HG03521 (cell line): ENCODE data around the gene KRT3.

Experiments
- ATAC-seq: cut with Tn5 transposase; IDR thresholded peaks from one replicate; pipeline ENCODE4 v1.9.1; 2021; ENCODE audit warnings: mild to moderate bottlenecking, moderate library complexity; ENCODE audit not compliant: unreplicated experiment

KRT3 gene

DNA sequence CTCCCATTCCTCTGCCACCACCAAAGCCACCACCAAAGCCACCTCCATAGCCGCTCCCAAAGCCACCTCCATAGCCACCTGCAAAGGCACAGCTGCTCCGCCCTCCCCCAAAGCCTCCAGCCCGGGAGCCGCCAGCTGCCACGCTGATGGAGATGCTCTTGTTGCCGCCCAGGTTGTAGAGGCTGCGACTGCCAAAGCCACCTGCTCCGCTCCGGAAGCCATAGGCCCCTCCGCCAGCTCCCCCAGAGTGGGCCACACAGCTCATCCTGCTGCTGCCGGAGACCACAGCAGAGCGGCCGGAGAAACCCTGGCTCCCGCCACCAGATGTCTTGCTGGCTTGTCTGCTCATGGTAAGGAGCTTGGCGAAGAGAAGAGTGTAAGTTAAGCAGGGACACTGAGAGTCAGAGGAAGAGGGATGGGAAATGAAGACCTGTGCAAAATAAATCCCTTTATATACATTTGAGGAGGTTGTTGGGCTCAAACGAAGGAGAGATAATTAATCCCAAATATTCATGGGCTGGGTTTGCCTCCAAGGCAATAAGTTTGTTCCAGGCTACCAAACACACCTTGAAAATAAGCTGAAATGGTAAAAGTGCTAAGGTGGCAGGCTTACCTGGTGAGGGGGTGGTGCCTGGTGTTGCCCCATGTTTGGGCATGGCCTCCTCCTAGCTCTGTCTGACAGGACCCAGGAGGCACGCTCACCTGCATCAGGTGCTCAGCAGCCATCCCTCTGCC, at the start of gene KRT3:
Gene KRT3 (minus strand): TSS at position 424 of the 735 bp plus-strand sequence. CDS start 75 bp downstream, at position 349.
- ATAC-seq: no peak

GRCh38 chr12:52844386-52844785, 48.5 kb upstream of the KRT3 start:
- no peak for ATAC-seq

DNA sequence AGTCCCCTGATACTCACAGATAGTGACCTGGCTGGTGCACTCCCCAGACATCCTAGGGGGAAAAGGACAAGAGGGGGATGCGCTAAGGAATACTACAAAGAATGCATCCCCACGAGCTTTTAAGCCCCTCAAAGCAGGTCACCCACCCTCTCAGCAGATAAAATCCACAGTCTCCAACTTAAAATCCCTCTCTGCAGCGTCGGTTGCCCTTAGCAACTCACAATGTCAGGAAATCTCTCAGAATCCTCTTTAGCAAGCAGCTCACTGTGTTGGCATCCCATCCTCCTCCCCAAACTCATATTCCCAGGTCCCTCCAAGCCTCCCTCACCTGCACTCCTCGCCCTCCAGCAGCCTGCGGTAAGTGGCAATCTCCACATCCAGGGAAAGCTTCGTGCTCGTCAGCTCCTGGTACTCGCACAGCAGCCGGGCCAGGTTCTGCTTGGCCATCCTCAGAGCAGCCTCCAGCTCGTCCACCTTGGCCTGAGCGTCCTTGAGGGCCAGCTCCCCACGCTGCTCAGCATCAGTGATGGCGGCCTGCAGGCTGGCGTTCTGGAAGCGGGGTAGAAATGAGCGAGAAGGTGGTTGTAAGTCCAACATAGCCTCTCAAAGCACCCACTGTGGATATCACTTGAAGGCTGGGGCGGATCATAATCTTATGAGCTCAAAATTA, 43.7 kb upstream of the KRT3 start:
- ATAC-seq: no peak

GRCh38 chr12:52838609-52839435, 42.9 kb upstream of the KRT3 start:
- ATAC-seq: no peak

- no peak for ATAC-seq
Observed at GRCh38 chr12:52837781-52838608, 42.1 kb upstream of the KRT3 start.

DNA sequence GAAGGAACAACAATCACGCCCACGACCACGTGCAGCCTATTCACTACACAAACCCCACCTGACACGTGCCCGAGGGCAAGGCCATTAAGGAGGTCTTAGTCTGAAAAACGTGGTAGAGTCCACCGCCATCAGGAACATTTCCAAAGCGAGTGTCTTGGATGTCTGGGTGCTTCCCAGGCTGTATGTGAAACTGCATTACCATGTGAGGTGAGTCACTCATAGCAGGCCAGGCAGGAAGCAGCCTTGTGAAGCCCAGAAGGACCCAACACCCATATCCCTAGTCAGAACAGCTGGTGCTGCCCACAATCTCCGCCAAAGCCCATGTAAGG, 41.5 kb upstream of the KRT3 start:
- no peak for ATAC-seq

GRCh38 chr12:52836491-52837412, 40.8 kb upstream of the KRT3 start:
- no peak for ATAC-seq

DNA sequence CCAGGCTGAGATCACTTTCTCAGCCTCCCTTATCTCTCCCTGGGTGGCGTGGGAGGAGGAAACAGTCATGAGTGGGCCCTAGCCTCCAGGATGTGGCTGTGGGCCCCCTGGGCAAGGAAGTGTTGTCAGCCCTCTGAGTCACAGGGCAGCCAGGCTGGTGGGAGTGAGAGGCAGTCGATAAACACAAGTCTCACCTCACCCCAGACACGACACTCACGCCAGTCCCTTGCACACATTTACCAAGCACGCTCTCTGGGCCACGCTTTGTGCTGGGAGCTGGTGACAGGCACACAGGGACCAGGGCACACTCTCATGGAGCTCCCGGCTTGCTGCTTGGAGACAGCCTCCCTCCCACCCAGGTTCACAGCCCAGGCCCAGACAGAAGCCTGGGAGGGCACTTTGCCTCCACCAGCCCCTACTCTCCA, 40.1 kb upstream of the KRT3 start:
- no peak for ATAC-seq

DNA sequence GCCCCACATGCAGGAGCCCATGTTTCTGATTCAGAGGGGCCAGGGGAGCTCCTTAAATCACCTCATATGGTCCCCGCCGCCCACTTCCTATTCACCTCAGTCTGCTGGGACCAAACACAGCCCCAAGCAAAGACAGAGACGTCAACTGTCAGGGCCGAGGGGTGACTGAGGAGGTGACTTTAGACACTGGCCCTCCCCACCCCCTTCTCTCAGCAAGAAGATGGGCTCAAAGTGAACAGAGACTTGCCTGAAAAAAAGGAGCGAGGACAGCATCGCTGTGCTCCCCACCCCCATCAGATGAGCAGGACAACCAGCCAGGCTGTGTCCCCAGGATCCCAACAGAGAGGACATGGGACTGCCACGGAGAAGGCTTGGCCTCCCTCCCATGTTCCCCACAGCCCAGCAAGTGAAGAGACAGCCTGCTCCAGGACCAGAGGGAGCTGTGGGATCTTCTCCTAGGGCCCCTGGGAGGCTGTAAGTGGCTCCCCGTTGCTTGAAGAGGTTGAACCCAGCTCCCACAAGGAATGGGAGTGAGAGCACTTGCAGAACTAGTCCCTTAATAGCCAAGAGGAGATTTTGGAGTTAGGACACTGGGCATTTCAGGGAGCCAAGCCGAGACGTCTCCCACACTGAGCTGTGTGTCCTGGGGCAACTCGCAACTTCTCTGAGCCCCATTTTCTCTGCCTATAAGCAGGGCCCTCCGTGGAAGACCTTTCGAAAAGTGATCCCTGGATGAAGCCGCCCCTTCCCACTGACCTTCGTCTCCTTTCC, 39.5 kb upstream of the KRT3 start:
- no peak for ATAC-seq

DNA sequence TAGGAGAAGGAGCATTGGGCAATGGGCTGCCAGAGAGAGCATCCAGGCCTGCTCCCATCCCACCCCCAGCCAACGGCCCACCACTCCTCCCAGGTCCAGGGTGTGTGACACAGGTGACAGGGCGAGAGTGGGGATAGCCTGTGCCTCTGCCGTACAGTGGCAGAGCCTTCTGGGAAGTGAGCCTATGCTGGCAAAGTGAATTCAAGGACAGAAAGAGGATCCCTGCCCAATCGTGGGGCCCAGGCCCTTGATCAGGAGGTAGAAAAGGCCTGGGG, 38.7 kb upstream of the KRT3 start:
- no peak for ATAC-seq

GRCh38 chr12:52833922-52834726, 38.2 kb upstream of the KRT3 start, which contains the start of gene KRT79:
TSS of gene KRT79 (minus strand) at chr12:52834311. CDS start at chr12:52834260, 51 bp downstream.
- ATAC-seq: no peak

DNA sequence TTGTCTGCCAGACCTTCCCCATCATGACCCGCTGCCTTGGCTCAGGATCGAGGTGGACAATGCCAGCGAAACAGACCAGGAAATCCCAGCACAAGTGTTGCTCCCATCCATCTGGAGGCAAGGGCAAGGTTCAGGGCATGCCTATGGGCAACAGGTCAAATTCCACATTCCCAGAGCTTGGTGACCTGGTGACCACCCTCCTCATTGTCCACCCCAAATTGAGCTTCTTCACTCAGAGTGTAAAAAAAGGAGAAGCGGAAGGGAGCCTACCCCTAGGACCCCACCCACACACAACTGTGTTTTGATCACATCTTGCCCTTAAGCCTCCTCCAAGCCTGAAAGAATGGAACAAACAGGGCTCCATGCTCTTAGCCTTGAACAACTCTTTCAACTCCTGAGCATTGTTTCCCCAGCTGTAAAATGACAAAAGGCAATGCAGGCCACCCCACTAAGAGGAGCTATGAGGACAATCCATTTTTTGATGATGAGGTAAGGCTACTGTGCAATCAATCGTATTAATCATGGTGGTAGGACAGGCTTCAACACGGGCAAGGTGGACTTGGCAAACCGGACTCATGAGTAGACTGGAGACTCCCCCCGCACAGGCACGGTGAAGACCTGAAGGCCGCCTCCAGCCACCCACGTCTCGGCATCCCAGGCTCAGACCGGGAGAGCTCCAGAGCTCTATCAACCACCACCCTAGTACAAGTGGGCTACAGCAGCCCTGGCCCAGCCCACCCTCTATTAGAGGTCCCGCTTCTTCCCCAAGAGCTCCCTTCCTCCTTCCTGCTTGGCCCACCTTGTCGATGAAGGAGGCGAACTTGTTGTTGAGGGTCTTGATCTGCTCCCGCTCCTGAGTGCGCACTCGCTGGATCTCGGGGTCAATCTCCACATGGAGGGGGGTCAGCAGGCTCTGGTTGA, 37.3 kb upstream of the KRT3 start:
- no peak for ATAC-seq

DNA sequence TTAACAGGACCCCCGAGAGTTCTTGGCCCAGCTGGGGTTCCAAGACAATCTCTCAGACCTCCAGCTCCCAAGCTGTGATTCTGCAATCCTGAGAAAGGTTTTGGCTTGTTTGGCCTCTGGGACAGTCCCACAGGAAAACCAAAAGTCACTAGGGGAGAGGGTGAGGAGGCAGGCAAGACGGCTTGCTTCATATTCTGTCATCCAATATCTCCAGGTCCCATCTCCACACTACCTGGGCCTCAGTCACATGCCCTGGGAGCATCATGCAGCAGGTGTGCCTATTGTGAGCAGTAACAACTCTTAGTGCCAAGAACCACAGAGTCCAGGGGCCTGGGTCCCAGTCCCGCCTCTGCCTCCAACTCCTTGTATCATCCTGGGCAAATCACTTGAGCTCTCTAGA, 36.5 kb upstream of the KRT3 start:
- ATAC-seq: no peak

DNA sequence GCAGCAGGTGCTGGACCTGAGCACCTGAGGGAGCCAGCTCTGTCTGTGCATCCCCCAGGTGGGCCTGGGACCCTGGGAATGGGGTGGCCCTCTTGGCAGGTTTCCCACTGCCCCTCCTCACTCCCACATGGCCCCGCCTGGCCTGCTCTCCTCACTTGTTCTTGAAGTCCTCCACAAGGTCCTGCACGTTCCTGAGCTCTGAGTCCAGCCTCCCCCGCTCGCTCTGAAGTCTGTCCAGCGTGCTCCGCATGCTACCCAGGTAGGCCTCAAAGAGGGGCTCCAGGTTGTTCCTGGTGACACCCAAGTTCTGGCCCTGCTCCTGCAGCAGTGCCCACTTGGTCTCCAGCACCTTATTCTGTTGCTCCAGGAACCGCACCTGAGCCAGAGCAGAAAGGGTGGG, 35.3 kb upstream of the KRT3 start:
- no peak for ATAC-seq

DNA sequence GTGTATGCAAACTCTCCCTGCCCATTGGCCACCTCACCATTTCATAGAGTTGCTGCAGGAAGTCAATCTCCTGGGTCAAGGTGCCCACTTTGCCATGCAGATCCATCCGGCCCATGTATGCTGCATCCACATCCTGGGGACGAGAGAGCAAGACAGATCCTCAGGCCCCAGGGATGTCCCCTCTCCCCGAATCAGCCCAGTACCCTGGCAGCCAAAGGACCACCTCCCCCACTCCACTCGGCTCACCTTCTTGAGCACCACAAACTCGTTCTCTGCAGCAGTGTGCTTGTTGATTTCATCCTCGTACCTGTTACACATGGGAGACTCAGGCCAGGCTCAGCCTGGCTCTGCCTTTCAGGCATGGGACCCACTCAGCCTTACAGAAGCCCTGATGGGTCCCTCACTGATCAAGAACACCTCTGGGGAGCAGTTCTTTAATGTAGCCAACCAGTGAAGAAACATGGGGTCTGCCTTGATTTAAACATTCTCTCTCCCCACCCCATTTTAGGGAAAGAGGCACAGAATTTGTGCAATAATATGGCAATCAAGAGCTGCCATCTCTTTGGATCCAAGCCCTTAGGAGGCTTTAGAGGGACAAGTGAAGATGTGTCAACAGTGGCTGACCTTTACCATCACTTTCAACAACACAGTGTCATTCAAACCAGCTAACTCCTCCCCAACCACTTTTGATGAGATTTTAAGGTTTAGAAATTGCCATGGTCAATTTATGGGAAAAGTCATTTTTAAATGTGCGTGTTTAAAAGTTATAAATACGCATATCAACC, 34.3 kb upstream of the KRT3 start:
- ATAC-seq: no peak

GRCh38 chr12:52828591-52829021, 32.7 kb upstream of the KRT3 start:
- ATAC-seq: no peak

DNA sequence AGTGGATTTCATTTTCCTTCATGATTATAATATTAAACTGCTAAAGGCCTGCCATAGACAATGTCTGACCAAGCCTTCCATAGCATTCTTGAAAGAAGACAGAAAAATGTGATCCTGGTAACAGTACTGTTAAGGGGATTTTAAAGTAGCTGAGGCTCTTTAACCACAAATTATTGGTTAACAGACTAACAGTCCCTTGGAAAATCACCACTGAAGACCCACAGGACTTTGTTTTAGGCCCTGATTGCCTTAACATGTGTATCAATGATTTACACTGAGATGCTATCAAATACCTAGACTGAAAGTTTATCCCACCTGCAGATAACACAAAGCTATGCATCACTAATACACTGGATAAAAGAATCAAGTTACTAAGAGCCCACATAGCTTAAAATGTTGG, 32.2 kb upstream of the KRT3 start:
- no peak for ATAC-seq
